A549 (cell line): ENCODE measurements around the gene RAB3C. TPM values are rescaled to one million over a fixed set of nuclear protein-coding genes. Genes with fewer than 3 reads are reported as not detected.
"Not testable (repeated sequence)": the region's sequence is repeated elsewhere in the genome, so short reads cannot be mapped to it uniquely, and the experiment has no call there.

ENCODE experiments used
- ATAC-seq, 2 experiments: fragments of 200-7000 bp in 1 of 2; fragments of >200 bp in 1 of 2; cut with Nextera tagmentation in 1 of 2; cut with Tn5 transposase in 1 of 2; 3 replicates each; pipeline versions ENCODE4 v1.8.0 to v1.9.1; 2018 to 2020; ENCODE audit warnings: mild to moderate bottlenecking in 1 of 2, moderate library complexity in 1 of 2
- CTCF ChIA-PET: fragments of 300-600 bp; sonication (Branson Sonifier 250); formaldehyde crosslinking; extraction: SDS; loops from one replicate; lab custom pipeline; 2021; ENCODE audit warnings: antibody characterized with exemption, inconsistent platforms; lab: Yijun Ruan, JAX
- POLR2A ChIA-PET: fragments of 350-600 bp; formaldehyde crosslinking; extraction: SDS; loops from one replicate; lab custom pipeline; 2021; ENCODE audit warnings: antibody characterized with exemption, inconsistent platforms; lab: Yijun Ruan, JAX
- DNase-seq, 2 experiments: peaks; one replicate each; pipeline versions ENCODE4 v3.0.0 to v3.0.0-alpha.2; 2011 to 2016; ENCODE audit warnings: low read depth in 1 of 2, low spot score in 1 of 2
- FAIRE-seq: peaks from 2 replicates; lab custom pipeline; 2011; peaks lifted over from hg19 to GRCh38; lab: Jason Lieb, UNC
- H3K27ac ChIP-seq, 2 experiments: fragments of >200 bp; sonication (Bioruptor Twin); formaldehyde crosslinking; 3 replicates each; pipeline ENCODE4 v1.5.1; 2016 to 2017
- H3K4me1 ChIP-seq: fragments of >200 bp; sonication (Bioruptor Twin); formaldehyde crosslinking; 3 replicates; pipeline ENCODE4 v1.6.1; 2016
- H3K4me2 ChIP-seq: fragments of >200 bp; sonication (Bioruptor Twin); formaldehyde crosslinking; 3 replicates; pipeline ENCODE4 v1.6.1; 2016
- H3K4me3 ChIP-seq: fragments of >200 bp; sonication (Bioruptor Twin); formaldehyde crosslinking; 3 replicates; pipeline ENCODE4 v1.5.1; 2016
- H3K9me3 ChIP-seq: fragments of >200 bp; sonication (Bioruptor Twin); formaldehyde crosslinking; 3 replicates; pipeline ENCODE4 v1.6.1; 2016
- CBX8 ChIP-seq: fragments of 200-600 bp; sonication (generic); IDR thresholded peaks from 2 replicates; pipeline ENCODE4 v1.6.1; 2016
- CEBPB ChIP-seq, 2 experiments: fragments of >200 bp in 1 of 2; sonication (Bioruptor Twin) in 1 of 2; formaldehyde crosslinking in 1 of 2; IDR thresholded peaks; 2 replicates each; pipeline ENCODE4 v1.6.1; 2012 to 2016
- CHD2 ChIP-seq: fragments of 150-350 bp; IDR thresholded peaks from 2 replicates; pipeline ENCODE4 v1.6.1; 2014; ENCODE audit warnings: low read length; ENCODE audit not compliant: partially characterized antibody
- GATA3 ChIP-seq: IDR thresholded peaks from 2 replicates; pipeline ENCODE4 v1.6.1; 2012; ENCODE audit warnings: borderline replicate concordance
- HOXA7 ChIP-seq: fragments of 250-450 bp; sonication (Bioruptor Pico); IDR thresholded peaks from 2 replicates; pipeline ENCODE4 v1.5.0; 2020; ENCODE audit warnings: mild to moderate bottlenecking, moderate library complexity
- HOXB5 ChIP-seq: fragments of 250-450 bp; sonication (Bioruptor Pico); IDR thresholded peaks from 2 replicates; pipeline ENCODE4 v1.5.0; 2020; ENCODE audit warnings: mild to moderate bottlenecking, moderate library complexity
- KDM1A ChIP-seq: fragments of 200-600 bp; sonication (generic); IDR thresholded peaks from 2 replicates; pipeline ENCODE4 v1.6.1; 2016; ENCODE audit warnings: low read depth, mild to moderate bottlenecking
- KDM5A ChIP-seq: fragments of 200-600 bp; sonication (generic); IDR thresholded peaks from 2 replicates; pipeline ENCODE4 v1.6.1; 2016; ENCODE audit warnings: antibody characterized with exemption, mild to moderate bottlenecking
- NR3C1 ChIP-seq: fragments of >200 bp; sonication (Bioruptor Twin); formaldehyde crosslinking; IDR thresholded peaks from 3 replicates; pipeline ENCODE4 v1.6.1; 2017
- PHF8 ChIP-seq: fragments of 200-600 bp; sonication (generic); IDR thresholded peaks from 2 replicates; pipeline ENCODE4 v1.6.1; 2016; ENCODE audit warnings: low read depth, mild to moderate bottlenecking, antibody characterized with exemption, moderate library complexity, borderline replicate concordance
- POLR2A ChIP-seq: IDR thresholded peaks from 2 replicates; pipeline ENCODE4 v1.6.1; 2012; ENCODE audit warnings: mild to moderate bottlenecking, low read length
- REST ChIP-seq: fragments of 200-600 bp; sonication (generic); IDR thresholded peaks from 2 replicates; pipeline ENCODE4 v1.6.1; 2016; ENCODE audit warnings: antibody characterized with exemption, mild to moderate bottlenecking, moderate library complexity
- RNF2 ChIP-seq: fragments of 200-600 bp; sonication (generic); IDR thresholded peaks from 2 replicates; pipeline ENCODE4 v1.6.1; 2016; ENCODE audit warnings: low read depth, mild to moderate bottlenecking, antibody characterized with exemption, moderate library complexity, borderline replicate concordance
- SMC3 ChIP-seq: fragments of >200 bp; sonication (Bioruptor Twin); formaldehyde crosslinking; IDR thresholded peaks from 3 replicates; pipeline ENCODE4 v1.6.1; 2018; ENCODE audit warnings: inconsistent platforms
- TFCP2L1 ChIP-seq: fragments of 250-450 bp; sonication (Bioruptor Pico); IDR thresholded peaks from 2 replicates; pipeline ENCODE4 v1.5.0; 2021; ENCODE audit warnings: mild to moderate bottlenecking
- ZC3H11A ChIP-seq: fragments of 450-650 bp; IDR thresholded peaks from 2 replicates; pipeline ENCODE4 v1.6.1; 2014; ENCODE audit warnings: antibody characterized with exemption, mild to moderate bottlenecking
- ZNF302 ChIP-seq: fragments of 250-450 bp; sonication (Bioruptor Pico); IDR thresholded peaks from 2 replicates; pipeline ENCODE4 v1.9.0; 2021; ENCODE audit warnings: inconsistent platforms, mild to moderate bottlenecking, moderate library complexity
- WGBS: methylation state at CpG from one replicate; pipeline ENCODE4 v1.1.6; 2017; ENCODE audit errors: missing lambda C conversion rate; 5-methylcytosine and 5-hydroxymethylcytosine counted together
- polyA plus RNA-seq, 4 experiments: library from polyadenylated mRNA; depleted of rRNA in 3 of 4; stranded (reverse); fragments of >200 nt; fragmentation: RNase III in 1 of 4; extraction: RNeasy Plus Mini Kit Qiagen cat#74134 plus additional on column Dnase treatment in 1 of 4; gene quantifications; 2 replicates in 3 of 4; 3 replicates in 1 of 4; pipeline ENCODE4 v1.2.3, GENCODE V29; 2011 to 2017
- TF ChIP-seq, protein P1 (sequence below): IDR thresholded peaks from 2 replicates; pipeline ENCODE4 v1.6.1; 2012; ENCODE audit warnings: low read depth, borderline replicate concordance
- TF ChIP-seq, protein P2 (sequence below): fragments of 450-650 bp; IDR thresholded peaks from 2 replicates; pipeline ENCODE4 v1.6.1; 2014; ENCODE audit warnings: antibody characterized with exemption

The RAB3C gene
- polyA plus RNA-seq, 2 of the 4 experiments (the other 2 are of a cell fraction) = not detected

- ATAC-seq (peak in 1 of 2 experiments; percentile 47; a peak in 1 of 6 replicates), DNase-seq (no peak), FAIRE-seq (no peak)
- Histone ChIP-seq H3K9me3 (0 out of 3 replicates have a peak, but pooled peaks cover 2% of the 10 kb centered on the region), H3K27ac (no peak overlapping the region), H3K4me3 (no peak overlapping the region), H3K4me1 (no peaks in the 10 kb centered on the region), H3K4me2 (no peak overlapping the region)
- CTCF ChIA-PET = no interaction called here
- TF ChIP-seq CEBPB (IDR thresholded peaks at IDR 0.05) = no peak
- no peak for TF ChIP-seq KDM1A
- POLR2A ChIA-PET = no interaction called here
- WGBS = 4% methylated on average over 1 of the region's 1 CpG
Observed at GRCh38 chr5:58599217-58599616, 16.3 kb downstream of the RAB3C start.

GRCh38 chr5:58600613-58601012 is 17.7 kb downstream of the RAB3C start:
- H3K4me1 ChIP-seq, H3K4me2 ChIP-seq, FAIRE-seq, H3K9me3 ChIP-seq, POLR2A ChIA-PET, H3K4me3 ChIP-seq, ATAC-seq, H3K27ac ChIP-seq, CTCF ChIA-PET, DNase-seq: not testable (repeated sequence)
- WGBS = 27% methylated on average over 2 of the region's 2 CpGs

DNA sequence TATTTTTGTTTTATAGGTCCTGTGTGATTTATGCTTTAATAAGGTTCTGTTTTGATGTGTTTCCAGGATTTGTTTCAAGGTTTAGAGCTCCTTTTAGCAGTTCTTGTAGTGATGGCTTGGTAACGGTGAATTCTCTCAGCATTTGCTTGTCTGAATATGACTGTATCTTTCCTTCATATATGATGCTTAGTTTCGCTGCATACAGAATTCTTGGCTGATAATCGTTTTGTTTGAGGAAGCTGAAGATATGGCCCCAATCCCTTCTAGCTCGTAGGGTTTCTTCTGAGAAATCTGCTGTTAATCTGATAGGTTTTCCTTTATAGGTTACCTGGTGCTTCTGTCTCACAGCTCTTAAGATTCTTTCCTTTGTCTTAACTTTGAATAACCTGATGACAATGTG is 20.0 kb downstream of the RAB3C start:
- WGBS = 15% methylated on average over 4 of the region's 4 CpGs
- peak; percentile 56; the same call in 1 of the 2 replicates for TF ChIP-seq CBX8
- TF ChIP-seq RNF2 = peak; percentile 71; the same call in 1 of the 2 replicates
- POLR2A ChIA-PET, H3K9me3 ChIP-seq, CTCF ChIA-PET, H3K27ac ChIP-seq, FAIRE-seq, ATAC-seq, H3K4me1 ChIP-seq, DNase-seq, H3K4me3 ChIP-seq, H3K4me2 ChIP-seq: not testable (repeated sequence)

DNA sequence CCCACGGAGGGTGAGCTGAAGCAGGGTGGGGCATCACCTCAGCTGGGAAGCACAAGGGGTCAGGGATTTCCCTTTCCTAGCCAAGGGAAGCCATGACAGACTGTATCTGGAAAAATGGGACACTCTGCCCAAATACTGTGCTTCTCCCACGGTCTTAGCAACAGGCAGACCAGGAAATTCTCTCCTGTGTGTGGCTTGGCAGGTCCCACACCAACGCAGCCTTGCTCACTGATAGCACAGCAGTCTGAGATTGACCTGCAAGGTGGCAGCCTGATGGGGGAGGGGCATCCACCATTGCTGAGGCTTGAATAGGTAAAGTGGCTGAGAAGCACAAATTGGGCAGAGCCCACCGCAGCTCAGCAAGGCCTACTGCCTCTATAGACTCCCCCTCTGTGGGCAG is 23.2 kb downstream of the RAB3C start:
- FAIRE-seq = no peak
- CTCF ChIA-PET = no interaction called here
- Histone ChIP-seq H3K27ac (no peak overlapping the region), H3K4me3 (no peak overlapping the region), H3K4me1 (no peaks in the 10 kb centered on the region), H3K4me2 (no peak overlapping the region), H3K9me3 (peaks cover 11% of the 10 kb centered on the region; the same call in 2 of the 3 replicates)
- DNase-seq = no peak
- 6% methylated on average over 2 of the region's 4 CpGs for WGBS
- ATAC-seq = no peak
- TF ChIP-seq TFCP2L1 = no peak
- no peak for TF ChIP-seq KDM5A
- no peak for TF ChIP-seq NR3C1
- no peak for TF ChIP-seq HOXB5
- TF ChIP-seq SMC3 = no peak
- no peak for TF ChIP-seq GATA3
- no peak for TF ChIP-seq HOXA7 (CRISPR knock-in tag)
- TF ChIP-seq PHF8 = no peak
- TF ChIP-seq CHD2 = no peak
- TF ChIP-seq RNF2 = no peak
- no peak for TF ChIP-seq CBX8
- TF ChIP-seq, protein P1, sequence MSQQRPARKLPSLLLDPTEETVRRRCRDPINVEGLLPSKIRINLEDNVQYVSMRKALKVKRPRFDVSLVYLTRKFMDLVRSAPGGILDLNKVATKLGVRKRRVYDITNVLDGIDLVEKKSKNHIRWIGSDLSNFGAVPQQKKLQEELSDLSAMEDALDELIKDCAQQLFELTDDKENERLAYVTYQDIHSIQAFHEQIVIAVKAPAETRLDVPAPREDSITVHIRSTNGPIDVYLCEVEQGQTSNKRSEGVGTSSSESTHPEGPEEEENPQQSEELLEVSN = no peak
- no peak for TF ChIP-seq ZNF302 (CRISPR knock-in tag)
- TF ChIP-seq, protein P2, sequence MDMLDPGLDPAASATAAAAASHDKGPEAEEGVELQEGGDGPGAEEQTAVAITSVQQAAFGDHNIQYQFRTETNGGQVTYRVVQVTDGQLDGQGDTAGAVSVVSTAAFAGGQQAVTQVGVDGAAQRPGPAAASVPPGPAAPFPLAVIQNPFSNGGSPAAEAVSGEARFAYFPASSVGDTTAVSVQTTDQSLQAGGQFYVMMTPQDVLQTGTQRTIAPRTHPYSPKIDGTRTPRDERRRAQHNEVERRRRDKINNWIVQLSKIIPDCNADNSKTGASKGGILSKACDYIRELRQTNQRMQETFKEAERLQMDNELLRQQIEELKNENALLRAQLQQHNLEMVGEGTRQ = no peak
- POLR2A ChIA-PET = no interaction called here

- no peak for ATAC-seq
- CTCF ChIA-PET = no interaction called here
Observed at GRCh38 chr5:58615972-58616371, 33.1 kb downstream of the RAB3C start.

More at GRCh38 chr5:58615972-58616371, 33.1 kb downstream of the RAB3C start:
- Histone ChIP-seq H3K4me2 (no peak overlapping the region), H3K4me3 (no peak overlapping the region), H3K4me1 (no peaks in the 10 kb centered on the region), H3K27ac (no peak overlapping the region), H3K9me3 (peaks cover 3% of the 10 kb centered on the region; the same call in 1 of the 3 replicates)
- TF ChIP-seq POLR2A = no peak
- no peak for TF ChIP-seq CBX8
- no peak for TF ChIP-seq ZC3H11A
- no peak for TF ChIP-seq REST
- no peak for DNase-seq
- no peak for FAIRE-seq
- POLR2A ChIA-PET = no interaction called here
